Stimulated activated CD8-positive, alpha-beta memory T cell treated with anti-CD3 and anti-CD28 coated beads, Interleukin-15, amount 100 ng/mL, for 4 hours (primary cell): ENCODE results near the gene RASSF4.

ENCODE experiments used
- DNase-seq, 2 donors: peaks; one replicate each; pipeline ENCODE4 v3.0.0-alpha.2; 2020; ENCODE audit warnings: low read depth in 2 of 2

The RASSF4 gene

DNA sequence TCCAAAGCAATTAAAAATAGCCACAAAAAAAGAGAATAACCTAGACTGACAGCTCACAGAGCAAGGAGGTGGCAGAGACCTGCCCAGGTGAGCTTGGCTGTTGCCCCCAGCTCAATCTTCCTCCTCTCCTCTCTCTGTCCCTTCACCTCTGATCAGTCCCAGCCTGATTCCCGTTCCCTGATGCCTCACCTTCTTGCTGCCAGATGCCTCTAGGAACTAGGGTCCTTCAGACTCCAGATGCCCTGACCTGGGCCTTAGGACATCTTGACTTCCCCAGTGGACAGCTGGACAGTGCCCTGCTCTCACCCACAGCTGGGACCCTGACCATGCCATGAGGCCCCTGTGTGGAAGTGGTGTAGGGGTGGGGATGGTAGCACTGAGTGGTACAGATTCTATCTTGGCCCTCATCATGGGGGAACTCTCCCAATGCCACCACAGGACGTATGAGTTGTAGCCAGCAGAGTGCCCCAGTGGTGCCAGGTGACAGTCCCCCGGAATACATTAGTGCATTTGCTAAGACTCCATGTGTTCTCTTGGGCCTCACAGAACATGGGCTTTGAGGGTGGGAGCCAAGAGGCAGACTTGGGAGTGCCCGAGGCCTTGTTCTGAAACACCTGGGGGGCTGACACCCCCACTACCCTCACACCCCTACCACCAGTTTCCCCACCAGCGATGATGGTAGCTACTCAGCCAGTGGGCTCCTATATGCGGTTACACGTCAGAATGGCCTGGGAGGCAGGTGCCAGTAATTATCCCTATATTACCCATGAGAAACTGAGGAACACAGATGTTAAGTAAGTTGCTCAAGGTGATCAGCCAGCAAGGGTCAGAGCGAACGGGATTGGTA is 17.0 kb downstream of the RASSF4 start:
- DNase-seq = no peak

DNA sequence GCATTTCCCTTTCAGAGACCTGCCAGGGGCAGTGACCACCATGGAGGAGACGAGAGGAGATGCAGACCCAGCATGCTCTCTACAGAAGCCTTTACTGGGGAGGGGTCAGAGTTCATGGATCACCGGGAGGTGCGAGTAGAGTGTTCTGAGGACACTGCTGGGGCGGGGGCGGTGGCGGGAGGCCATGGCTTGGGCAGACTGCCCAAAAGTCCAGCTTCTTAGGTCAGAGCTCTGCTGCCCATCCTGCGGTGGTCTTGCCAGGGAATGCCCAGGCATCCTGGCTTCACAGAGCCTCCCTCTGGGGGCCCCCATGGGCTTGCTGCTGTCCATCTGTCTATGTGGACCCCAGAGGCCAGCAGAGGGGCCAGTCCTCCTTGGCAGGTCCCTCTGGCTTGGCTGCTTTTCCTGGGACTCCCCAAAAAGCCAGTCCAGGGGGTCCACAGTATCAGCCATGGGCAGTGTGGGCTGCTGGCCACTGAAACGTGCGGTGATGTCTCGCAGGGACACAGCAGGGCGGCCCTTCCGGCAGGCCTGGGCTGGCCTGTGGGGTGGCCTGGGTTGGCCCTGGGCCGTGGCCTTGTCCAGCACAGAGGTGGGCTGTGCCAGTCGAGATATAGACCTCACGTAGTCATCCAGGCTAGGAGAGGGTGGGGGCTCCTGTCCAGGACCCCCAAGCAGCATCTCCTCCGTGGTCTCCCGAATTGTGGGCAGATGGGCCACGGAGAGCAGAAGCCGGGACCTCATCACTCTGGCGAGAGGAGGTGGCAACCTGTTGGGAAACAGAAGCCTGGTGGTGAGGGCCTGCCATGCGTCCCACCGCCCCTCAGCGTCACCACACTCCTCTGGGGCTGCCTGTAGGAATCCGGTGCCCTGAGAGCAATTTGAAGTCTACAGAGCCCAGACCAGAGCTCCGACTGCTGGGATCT is 17.9 kb downstream of the RASSF4 start:
- DNase-seq = no peak

DNA sequence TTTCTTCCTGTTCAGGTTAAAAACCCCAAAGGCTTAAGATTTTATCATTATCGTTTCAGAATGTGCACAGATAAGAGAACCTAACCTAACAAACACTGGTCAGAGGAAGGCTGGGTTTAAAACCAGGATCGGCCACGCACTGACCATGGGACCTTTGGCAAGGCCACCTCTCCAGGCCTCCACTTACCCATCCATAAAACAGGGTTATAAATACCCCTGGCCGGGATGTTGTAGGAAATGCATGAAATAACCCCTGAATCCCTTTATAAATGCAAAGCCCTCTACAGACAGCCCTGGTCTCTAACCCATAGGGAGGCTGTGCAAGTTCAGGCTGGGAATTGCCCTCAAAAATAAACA is 18.6 kb downstream of the RASSF4 start:
- no peak for DNase-seq

DNA sequence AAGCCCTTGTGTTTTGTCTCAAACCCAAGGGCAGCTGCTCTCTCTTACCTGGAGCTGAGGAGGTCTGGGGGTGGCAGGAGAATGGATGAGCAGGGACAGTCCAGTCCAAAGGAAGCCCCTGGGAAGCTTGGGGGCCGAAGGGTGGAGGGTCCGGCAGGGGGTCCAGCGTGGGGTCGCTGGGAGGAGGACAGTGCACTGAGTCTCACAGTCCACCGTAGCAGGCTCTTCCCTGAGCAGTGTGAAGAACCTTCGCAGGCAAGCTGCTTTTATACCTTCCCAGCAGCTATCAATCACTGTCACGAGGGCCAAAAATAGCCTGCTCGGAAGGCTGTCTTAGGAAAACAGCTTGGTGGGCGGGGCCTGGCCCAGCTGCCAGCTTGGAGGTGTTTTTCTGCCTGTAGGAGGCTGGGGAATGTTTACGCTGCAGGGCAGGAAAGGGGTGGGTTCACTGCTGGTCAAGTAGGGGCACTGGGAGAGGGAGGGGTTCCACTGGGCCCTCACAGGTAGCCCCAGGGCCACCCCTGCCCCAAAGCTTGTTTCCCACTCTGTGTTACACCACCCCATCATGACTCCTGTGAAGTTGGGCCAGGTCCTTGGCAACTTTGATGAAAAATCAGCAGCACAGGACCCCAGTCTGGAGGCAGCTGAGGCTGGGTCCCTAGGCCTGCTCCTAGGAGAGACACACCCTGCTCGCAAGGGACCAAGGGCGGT is 19.1 kb downstream of the RASSF4 start, which contains the start of gene DEPP1:
Gene DEPP1 (minus strand): TSS at position 240 of the 711 bp plus-strand sequence. CDS start 779 bp downstream, outside the sequence.
- DNase-seq = no peak

DNA sequence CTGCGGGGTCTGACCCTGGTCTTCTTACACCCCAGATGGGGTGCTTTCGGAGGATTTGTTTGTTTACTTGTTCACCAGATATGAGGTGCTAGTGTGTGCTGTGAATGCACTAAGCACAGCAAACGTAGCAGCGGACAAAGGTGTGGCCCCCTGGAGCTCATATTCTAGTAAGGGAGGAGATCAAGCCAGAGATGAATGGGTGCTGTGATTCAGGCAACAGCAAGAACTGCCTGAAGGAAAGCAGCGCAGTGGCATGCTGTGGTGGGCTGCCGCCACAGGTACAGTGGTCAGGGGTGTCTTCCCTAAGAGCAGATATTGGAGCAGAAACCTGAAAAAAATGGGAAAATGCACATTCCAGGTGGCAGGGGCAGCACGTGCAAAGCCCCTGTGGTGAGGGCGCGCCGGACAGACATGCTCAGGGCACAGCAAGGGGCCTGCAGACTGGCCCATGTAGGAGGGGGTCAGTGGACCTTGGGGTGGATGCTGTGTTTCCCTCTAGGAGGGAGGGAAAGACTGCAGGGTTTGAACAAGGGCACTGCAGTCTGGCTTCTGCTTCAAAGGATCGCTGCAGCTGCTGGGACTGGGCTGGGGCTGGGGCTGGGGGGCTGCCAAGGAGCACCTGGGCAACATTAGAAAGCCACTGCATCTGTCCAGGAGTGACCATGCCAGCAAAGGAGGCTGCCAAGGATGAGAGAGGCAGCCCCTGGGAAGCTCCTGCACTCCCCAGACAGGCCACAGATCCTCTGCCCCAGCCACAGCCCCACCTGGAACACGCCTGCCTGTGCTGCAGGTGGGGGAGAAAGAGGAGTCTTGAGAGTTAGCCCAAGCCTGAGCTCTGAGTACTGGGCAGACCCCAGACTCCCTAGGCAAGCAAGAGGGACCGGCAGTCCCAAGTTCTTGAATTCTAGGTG is 19.9 kb downstream of the RASSF4 start:
- no peak for DNase-seq

DNA sequence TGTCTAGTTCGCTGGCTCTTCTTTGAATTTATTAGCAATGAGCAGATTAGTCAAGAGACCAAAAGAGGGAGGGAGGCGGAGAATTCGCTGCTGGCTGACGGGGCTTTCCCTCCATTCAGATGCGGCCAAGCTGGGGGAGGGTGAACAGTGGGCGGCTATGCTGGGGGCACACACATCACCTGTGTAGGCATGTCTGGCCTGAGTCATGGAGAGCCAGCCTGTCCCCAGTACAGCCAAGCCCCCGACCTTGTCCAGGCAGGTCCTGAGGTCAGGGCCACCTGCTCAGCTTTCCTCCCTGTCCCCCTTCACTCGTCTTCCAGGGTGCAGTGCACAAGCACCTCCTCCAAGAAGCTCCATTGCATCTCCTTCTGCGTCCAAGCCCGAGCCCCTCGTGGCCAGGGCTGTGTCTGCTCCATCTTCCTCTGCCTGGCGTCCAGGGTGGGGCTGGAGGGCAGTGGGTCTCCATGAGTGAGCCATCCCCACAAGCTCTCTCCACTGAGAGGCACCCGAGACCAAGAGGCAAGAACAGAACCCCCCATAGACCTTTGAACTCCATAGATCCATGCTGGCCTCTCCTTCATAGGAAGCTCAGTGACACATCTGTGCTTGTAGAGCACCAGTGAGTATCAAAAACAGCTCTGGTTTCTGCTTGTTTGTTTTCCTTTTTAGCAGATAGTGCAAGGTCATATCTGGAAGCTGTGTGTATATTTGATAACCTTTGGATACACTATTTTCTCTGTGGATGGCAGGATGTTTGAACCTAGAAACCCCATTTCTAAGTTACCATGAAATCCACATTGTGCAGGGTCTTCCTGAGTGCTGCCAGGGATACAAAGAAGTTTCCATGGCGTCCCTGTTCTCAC is 20.9 kb downstream of the RASSF4 start:
- no peak for DNase-seq

DNA sequence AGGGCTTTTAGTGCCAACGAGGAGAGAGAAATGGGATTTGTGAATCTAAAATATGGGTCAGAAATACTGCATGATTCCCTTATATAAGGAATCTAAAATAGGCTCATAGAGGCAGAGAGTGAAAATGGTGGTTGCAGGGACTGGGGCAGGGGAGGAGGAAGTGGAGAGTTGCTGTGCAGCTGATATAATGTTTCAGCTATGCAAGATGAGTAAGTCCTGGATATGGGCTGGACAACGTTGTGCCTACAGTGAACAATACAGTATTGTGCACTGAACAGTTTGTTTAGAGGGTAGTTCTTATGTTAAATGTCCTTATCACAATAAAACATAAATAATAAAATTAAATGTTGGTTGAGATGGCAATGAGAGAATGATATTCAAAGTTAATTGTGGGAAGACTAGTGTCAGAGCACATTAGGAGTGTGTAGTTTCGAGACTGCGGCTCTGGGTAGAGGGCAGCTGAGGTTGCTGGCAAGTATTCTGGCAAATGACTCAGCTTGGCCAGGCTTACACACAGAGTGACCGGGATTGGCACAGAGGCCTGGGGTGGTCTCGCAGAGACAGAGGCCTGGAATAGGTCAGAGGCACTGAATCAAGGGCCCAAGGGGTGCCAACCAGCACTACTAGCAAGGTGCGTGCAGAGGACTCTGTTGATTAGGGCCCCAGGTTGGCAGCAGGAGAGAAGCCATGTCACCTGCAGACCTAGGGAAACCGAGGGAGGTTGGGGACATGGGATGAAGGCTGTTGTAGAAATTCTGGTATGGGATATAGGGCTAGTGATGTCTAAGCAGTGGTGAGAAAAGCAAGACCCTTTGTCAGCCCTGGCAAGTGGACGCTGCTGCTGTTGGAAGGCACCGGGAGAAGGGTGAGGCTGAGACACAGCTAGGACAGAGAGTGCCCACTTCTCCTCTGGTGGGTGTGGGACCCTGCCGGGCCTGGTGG is 21.8 kb downstream of the RASSF4 start:
- DNase-seq = no peak

DNA sequence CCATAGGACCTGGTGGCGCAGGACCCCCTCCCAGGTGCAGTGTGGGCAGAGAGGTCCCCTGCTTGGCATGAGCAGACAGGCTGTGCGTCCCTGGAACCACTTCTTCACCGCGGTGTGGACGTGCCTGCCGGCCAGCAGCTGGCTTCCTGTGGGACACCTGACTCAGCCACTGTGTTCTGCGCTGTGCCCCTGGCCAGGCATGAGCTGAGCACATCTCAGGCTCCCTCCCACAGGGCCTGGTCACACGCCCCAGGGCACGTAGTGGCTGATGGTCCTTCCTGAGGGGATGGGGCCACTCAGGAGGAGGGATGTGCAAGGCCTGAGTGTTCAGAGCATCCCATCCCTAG is 22.5 kb downstream of the RASSF4 start:
- DNase-seq = no peak

DNA sequence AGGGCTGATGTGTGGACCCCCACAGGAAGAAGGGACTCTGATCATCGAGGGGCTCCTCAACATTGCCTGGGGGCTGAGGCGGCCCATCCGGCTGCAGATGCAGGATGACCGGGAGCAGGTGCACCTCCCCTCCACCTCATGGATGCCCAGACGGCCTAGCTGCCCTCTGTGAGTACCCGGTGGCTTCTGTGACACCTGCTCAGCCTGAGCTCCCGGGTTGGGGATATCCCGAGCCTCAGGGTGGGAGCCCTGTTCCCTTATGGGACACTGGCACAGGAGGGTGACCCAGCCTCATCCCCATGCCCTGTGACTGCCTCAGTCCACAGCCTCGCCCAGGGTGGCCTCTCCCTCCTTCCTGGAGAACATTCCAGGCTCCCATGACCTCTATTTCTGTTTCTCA is 22.9 kb downstream of the RASSF4 start:
- DNase-seq = no peak

DNA sequence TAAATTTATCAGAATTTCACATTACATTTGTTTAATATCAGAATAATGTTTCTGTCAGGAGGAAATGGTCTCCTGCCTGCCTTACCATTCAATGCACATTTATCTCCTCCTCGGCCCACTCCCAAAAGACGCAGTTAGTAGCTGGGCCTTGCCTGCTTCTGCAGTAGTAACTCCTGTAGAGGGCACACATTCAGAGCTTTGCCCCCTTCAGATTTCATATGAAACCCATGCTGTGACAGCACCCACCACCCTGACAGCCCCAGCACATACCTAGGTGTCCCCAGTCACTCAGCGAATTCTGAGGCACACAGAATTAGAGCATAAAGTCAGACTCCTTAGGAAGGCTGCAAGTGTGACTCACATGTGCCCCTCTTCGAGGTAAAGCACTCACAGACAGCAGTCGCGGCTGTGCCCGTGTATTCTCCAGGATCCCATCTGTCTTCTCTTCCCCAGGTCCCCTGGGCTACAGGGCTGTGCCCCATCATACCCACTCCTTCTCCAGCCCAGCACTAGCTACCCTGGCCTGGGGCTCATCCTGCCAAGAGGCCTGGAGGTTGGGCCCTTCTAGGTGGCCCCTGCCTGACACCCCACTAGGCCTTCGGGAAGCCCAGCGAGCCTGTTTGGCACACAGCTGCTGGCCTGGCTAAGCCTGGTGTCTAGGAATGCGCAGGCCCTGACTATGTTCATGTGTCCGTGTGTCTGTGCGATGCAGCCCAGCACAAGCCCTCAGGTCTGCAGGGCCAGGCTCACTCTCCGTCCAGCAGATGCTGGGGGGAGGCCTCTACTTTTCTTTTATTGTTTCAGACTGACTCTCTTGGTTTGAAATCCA is 23.7 kb downstream of the RASSF4 start:
- no peak for DNase-seq

DNA sequence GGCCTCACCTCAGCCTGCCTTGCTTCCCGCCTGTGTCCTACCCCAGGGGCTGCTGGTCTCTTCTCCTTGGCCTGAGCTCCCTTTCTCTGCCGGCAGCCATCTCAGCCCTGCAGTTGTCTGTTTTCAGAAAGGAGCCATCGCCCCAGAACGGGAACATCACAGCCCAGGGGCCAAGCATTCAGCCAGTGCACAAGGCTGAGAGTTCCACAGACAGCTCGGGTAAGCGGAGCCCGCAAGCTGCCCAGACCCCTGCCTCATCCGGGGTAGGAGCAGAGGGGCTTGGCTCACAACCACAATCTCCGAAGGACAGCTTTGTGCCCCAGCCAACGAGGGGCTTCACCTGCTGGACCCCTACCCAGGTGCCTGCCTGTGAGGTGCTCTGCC is 24.3 kb downstream of the RASSF4 start:
- no peak for DNase-seq

DNA sequence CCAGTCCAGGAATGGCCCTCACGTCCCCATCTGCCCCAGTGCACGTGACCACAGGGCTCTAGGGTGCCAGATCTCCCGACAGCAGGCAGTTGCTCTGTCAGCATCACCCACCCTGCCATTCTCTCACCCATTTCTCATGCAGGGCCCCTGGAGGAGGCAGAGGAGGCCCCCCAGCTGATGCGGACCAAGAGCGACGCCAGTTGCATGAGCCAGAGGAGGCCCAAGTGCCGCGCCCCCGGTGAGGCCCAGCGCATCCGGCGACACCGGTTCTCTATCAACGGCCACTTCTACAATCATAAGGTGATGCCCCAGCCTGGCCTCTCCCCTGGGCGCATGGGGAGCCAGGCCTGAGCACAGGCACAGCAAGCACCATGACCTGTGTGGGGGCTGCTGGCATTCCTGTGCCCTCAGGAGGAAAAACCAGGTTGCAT is 25.1 kb downstream of the RASSF4 start:
- DNase-seq = no peak

DNA sequence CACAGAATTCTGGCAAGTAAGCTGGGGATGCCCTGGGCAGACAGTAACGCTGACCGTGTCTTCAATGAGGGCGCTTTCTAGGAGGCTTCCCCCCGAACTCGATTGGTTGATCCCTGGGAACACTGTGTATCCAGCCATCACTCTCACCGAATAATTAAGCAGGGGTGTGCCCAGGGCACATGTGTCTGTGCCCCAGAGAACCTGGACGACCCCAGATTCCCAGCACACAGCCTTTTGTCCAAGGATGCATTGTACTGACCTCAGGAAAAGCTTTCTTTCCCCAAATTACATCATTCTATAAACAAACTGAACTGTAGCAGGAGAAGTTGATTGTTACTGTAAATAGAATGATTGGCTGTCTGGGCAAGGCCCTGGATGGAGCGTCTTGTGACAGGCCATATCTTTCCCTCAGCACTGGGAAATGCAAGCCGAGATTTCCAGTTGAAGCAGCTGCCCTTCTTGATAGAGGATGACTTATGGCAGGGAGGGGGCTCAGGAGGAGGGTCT is 25.6 kb downstream of the RASSF4 start:
- DNase-seq = no peak

DNA sequence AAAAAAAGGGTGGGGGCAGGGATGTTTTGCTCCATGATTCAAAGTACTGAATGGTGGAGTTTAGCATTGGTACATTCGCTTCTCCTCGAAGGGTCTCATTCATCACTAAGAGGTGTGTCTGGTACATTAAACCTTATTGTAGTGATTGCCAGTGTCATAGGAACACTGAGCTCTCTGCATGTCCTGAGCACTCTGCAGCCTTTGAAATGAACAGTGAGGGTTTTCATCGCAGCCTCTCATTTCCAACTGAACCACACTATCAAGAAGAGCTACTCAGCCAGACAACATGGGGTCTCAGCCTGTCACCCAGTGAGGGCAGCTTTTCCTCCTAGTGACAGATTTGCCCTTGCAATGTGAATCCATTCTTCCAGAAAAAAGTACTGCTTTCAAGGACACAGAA is 26.6 kb downstream of the RASSF4 start:
- no peak for DNase-seq

DNA sequence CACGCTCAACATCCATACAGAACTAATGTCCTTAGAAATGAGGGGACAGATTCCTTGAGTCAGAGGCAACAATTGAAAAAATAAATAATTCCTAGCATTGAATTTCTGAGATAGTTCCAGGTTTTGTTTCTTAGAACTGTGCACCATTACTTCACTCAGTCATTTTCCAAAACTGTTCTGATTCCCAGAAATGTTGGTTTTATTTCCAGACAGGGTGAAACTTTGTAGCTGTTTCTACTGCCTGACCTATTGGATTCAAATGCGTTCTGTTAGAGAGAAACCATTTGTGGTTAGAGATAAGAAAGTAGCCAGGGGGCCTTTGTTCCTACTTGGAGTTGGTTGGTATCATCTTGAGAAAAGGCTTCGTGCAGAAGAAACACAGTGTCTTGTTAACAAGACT is 27.1 kb downstream of the RASSF4 start:
- no peak for DNase-seq

DNA sequence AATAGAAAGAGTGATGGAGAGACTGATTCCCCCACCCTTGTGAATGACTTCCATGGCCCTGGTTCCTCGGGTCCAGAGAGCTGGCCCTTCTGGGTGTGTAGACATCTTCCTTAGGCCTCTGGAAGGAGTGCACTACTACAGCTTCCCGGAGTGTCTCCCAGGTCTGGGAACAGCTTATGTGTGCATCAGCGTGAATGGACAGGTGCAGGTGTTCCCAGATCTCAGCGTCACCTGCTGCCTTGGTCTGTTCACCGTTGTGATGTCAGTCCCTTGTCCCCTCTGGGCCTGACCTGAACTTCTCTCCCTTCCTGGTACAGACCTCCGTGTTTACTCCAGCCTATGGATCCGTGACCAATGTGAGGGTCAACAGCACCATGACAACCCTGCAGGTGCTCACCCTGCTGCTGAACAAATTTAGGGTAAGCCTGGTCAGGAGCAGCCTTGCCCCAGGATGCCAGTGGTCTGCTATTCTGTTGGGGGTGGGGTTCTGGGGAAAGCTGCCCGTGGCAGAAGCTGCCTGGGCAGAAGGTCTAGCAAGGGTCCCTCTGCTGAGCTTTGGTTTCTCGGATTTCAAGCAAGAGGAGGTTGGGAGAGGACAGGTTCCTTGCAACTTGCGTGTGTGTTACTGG is 29.5 kb downstream of the RASSF4 start:
- DNase-seq = no peak

DNA sequence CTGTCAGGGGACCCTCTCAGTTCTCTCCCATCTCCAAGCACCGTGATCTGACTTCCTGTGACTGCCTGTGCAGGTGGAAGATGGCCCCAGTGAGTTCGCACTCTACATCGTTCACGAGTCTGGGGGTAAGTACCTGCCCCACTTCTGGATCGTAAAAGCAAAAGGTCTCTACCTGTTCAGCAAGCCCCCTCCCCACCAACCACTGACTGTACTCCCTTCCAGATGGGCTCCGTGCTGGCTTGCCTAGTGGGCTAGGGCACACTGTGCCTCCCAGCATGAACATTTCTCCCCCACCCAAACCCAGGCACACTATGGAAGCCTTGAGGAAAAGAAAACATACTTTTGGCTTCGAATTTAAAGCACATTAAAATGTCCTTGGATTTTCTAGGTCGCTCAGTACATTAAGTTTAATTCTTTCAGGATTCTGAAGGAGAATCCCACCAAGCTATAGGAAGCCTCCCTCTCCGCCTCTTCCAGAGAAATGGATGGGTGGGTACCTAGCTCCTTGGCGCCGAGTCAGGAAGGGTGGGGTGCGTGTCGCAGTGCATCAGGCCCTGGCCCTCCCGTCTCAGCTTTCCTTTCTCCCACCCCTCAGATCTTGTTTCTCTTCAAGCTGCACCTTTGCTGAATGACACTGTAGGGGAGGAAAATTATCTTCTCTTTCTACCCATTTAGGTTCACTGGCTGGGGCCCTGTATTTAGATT is 30.1 kb downstream of the RASSF4 start:
- DNase-seq = no peak
